ENCODE measurements around the gene CCNJL. TPM values are rescaled to one million over a fixed set of nuclear protein-coding genes. Genes with fewer than 3 reads are reported as not detected.

The CCNJL gene
- total RNA-seq, 1 donor: 0.27 TPM

GRCh38 chr5:160269017-160269416 lies 43.3 kb downstream of the CCNJL start:
- peak; percentile 32 for DNase-seq (ENCODE audit: low read depth)
- no peak overlapping the region for H3K4me3 ChIP-seq (ENCODE audit: low read depth, low read length)
- TF ChIP-seq, protein P1, sequence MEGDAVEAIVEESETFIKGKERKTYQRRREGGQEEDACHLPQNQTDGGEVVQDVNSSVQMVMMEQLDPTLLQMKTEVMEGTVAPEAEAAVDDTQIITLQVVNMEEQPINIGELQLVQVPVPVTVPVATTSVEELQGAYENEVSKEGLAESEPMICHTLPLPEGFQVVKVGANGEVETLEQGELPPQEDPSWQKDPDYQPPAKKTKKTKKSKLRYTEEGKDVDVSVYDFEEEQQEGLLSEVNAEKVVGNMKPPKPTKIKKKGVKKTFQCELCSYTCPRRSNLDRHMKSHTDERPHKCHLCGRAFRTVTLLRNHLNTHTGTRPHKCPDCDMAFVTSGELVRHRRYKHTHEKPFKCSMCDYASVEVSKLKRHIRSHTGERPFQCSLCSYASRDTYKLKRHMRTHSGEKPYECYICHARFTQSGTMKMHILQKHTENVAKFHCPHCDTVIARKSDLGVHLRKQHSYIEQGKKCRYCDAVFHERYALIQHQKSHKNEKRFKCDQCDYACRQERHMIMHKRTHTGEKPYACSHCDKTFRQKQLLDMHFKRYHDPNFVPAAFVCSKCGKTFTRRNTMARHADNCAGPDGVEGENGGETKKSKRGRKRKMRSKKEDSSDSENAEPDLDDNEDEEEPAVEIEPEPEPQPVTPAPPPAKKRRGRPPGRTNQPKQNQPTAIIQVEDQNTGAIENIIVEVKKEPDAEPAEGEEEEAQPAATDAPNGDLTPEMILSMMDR (IDR thresholded peaks at IDR 0.05; ENCODE audit: insufficient read depth, low read length): no peak

GRCh38 chr5:160268121-160268520 lies 44.2 kb downstream of the CCNJL start:
- no peak for DNase-seq (ENCODE audit: low read depth)
- no peak overlapping the region for H3K4me3 ChIP-seq (ENCODE audit: low read depth, low read length)
- TF ChIP-seq, protein P1 (IDR thresholded peaks at IDR 0.05; ENCODE audit: insufficient read depth, low read length): no peak

GRCh38 chr5:160266752-160267345 lies 45.5 kb downstream of the CCNJL start:
- TF ChIP-seq, protein P1 (IDR thresholded peaks at IDR 0.05; ENCODE audit: insufficient read depth, low read length): no peak
- no peak overlapping the region for H3K4me3 ChIP-seq (ENCODE audit: low read depth, low read length)
- DNase-seq (ENCODE audit: low read depth): no peak

GRCh38 chr5:160266044-160266443 lies 46.3 kb downstream of the CCNJL start:
- DNase-seq (ENCODE audit: low read depth): no peak
- no peak overlapping the region for H3K4me3 ChIP-seq (ENCODE audit: low read depth, low read length)
- TF ChIP-seq, protein P1 (IDR thresholded peaks at IDR 0.05; ENCODE audit: insufficient read depth, low read length): no peak

- TF ChIP-seq, protein P1 (IDR thresholded peaks at IDR 0.05; ENCODE audit: insufficient read depth, low read length): no peak
These were observed 49.0 kb downstream of the CCNJL start for GRCh38 chr5:160263326-160263855.

DNA sequence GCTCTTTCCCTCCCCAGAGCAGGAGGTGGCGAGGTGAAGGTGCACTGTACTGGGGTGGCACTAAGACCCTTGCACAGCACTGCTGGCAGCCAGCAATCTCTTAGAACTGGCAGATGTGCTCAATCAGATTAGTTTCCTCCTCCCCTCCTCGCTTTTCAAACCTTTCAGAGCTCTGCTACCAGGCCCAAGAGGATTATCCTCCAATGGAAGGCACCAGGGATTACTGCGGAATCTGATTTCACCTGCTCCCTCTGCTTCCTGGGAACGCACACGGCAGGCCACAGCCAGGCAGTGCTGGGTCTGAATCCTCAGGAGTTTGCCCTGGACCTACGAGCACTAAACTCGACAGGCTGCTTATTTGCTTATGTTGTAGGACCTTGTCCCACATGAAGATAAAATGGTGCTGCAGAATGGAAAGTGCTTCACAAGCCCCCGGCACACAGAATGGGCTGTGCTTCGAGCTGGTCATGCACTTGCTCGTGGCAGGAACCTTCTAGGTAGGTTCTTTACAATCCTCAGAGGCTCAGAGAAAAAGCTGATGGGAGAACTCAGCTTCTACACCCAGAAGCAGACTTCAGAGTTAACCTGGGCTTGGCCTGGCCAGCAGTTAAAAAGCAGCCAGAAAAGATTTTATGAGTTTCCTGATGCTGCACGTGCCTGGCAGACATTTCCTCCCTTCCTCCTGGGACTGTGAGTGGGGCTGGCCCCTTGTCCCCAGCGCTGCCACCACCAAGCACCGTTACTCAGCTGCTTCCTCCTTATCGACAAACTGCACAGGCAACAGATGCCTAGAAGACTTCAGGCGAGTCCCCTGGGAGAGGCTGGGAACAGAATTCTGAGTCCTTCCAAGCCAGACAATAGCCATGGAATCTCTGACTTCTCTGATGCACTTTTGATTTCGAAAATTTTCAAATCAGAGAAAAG lies 50.0 kb downstream of the CCNJL start:
- TF ChIP-seq, protein P1 (IDR thresholded peaks at IDR 0.05; ENCODE audit: insufficient read depth, low read length): no peak
- no peak overlapping the region for H3K4me3 ChIP-seq (ENCODE audit: low read depth, low read length)
- peak; percentile 3 for DNase-seq (ENCODE audit: low read depth)

More at GRCh38 chr5:160263326-160263855, 49.0 kb downstream of the CCNJL start:
- no peak for DNase-seq (ENCODE audit: low read depth)
- H3K4me3 ChIP-seq (ENCODE audit: low read depth, low read length): no peak overlapping the region
